DLD1 (cell line): ENCODE results near the gene ZC3H15.

Experiments
- in situ Hi-C: cut with HindIII; loops from 2 replicates; pipeline ENCODE4 v1.10.0; 2017; ENCODE audit warnings: low sequenced_read_pairs

The ZC3H15 gene

DNA sequence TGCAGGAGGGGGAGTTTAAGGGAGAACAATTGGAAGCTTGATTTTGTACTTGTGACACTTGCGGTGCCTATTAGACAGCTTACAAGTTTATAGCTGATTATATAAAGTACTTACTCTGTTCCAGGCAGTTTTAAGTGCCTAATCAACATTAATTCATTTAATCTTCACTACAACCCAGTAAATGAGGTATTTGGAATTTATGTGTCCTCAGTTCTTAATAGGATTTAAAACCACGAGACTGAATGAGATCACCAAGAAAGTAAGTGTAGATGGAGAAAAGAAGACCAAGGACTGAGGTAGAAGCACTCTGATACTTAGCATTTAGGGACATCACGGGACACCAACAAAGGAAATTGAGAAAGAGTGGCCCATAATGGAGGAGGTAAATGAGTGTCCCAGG, 49.8 kb downstream of the ZC3H15 start:
- in situ Hi-C loops = no loop called here

DNA sequence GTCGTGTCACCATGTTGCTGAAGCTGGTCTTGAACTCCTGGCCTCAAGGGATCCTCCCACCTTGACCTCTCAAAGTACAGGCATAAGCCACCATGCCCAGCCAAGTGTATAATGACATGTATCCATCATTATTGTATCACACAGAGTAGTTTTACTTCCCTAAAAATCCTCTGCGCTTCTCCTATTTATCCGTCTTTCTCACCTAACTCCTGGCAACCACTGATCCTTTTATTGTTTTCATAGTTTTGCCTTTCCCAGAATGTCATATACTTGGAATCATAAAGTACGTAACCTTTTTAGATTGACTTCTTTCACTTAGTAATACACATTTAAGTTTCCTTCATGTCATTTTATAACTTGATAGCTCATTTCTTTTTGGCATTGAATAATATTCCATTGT, 51.0 kb downstream of the ZC3H15 start:
- in situ Hi-C loops = no loop called here

DNA sequence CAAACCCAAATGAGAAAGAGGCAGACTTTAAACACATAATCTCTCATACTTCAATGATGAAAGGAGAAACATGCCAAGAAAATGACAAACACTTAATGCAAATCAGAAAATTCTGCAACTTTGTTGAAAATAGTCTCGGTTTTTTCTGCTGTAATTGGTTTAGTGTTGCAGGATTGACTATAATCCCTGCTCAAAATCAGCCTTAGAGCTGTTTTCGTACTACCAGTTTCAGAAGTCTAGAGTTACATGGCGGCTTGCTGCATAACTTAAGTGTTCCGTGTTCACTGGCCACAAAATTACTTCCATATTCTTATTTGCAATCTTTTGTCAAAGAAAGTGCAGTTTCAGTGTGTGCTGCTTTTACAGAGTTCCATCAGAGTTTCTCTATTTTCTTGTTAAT, 54.9 kb downstream of the ZC3H15 start:
- in situ Hi-C loops = no loop called here

DNA sequence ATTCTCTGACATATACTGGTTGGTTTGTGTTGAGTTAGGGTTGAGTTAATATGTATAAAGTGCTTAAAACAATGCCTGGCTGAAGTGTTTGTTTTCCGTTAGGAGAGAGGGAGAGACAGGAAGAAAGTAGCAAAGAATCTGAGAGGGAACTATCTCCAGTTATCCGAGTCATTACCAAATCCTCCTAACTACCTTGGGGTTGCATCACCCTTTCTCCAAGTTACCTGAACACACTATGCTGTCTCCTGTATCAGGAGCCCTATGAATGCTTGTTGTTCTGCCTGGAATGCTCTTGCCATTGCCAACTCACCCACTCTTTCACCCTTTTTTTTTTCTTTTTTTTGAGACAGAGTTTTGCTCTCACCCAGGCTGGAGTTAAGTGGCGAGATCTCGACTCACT, 55.9 kb downstream of the ZC3H15 start:
- in situ Hi-C loops = no loop called here

DNA sequence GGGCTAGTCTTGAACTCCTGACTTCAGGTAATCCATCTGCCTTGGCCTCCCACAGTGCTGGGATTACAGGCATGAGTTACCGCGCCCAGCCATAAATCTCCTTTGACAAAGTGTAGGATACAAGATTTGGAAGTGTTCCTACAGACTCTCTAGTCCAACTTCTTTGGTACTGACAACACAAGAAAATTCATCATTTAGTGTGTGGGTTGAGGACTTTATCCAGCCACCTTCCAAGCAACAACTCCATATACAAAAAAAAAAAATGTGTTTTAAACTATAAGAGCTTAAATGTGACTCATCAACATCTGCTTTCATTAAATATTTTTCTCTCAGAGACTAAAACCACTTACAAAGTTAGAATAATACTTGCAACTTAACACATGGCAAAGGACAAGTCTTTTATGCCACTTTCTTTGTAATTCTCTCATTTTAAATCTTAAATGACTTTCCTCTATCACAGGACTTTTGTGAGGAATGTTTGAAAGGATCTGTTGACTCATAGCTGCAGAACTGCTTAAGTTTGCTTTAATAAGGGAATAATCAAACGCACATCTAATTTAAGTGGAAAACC, 57.6 kb downstream of the ZC3H15 start:
- in situ Hi-C loops = no loop called here

DNA sequence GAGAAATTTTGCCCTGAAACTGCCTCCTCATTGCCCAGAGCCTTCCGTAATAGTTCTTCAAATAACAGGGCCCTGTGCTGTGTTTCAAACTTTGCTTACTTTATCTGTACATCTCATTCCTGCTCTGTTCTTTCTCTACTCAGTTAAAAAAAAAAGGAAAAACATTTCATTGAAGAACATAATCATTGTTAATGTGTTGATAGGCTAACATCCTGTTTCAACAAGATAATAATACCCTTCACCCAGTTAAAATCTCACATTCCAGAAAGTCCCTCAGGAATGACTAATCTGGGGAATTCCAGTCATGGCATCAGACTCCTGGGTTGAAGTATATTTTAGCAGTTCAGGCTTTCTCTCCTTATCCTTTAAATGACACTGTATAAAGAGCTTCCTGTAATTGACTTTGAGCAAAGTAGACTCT, 58.2 kb downstream of the ZC3H15 start:
- in situ Hi-C loops = no loop called here

DNA sequence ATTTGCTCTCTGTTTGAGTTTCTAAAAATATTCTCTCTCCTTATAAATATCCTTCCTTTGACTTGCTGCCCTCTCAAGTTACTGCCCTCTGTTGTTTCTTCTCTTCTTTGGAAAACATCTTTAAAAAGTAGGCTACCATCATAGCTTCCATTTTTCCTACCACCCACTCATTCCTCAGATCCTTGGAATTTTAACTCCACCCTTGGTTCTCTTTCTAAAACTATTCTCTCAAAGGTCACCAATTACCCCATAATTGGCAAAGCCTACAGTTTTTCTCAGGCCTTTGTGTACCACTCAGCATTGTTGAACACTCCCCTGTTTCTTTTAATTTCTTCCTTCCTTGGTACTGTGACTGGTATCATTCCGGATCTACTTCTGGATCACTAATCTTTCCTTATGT, 60.8 kb downstream of the ZC3H15 start:
- in situ Hi-C loops = no loop called here

DNA sequence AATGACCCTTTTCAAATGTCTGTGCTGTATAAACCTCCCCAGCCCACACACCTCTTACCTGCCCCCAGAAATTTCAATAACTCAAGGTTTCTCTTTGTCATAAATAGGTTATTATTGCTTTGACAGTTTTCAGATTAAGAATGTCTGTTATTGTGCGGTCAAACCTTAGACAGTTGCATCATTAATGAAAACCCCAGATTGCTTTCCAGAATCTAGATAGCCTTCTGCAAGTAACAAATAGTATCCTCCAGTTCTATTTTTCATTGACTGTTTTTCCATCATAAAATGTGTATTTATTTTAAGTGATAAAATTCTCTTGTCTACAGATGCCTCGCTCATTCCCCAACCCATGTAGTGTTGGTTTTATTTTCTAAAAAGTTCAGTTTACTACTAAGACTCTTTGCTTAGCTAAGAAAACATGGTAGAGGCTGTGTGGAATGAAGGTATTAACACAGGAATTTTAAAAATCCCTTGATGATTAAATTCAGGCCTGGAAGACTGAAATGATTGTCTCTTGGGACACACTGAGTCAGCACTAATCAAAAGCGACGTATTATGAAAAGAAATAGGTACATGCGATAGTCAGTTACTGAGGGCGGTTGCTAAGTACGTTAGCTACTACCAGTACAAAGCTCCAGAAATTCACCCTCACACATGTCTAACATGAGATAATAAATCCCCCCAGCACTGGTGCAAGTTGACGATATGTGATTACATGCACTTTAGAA, 65.4 kb downstream of the ZC3H15 start:
- in situ Hi-C loops = no loop called here

DNA sequence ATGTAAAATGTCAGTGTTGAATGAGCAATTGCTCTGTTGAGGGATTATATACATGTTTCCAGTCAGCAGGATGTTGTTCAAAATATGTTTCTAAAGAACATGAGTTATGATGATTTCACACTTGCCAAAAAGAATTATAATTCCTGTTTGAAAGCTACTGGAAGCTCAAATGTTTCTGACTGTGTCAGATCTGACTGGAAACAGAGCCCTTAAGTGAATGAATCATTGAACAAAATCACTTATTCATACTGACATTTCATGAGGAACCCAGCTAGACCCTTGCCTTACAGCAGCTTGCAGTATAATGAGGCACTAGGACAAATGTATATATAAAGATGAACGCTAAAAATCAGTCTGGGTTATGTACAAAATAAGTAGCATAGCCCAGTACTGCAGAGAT, 68.4 kb downstream of the ZC3H15 start:
- in situ Hi-C loops = no loop called here

DNA sequence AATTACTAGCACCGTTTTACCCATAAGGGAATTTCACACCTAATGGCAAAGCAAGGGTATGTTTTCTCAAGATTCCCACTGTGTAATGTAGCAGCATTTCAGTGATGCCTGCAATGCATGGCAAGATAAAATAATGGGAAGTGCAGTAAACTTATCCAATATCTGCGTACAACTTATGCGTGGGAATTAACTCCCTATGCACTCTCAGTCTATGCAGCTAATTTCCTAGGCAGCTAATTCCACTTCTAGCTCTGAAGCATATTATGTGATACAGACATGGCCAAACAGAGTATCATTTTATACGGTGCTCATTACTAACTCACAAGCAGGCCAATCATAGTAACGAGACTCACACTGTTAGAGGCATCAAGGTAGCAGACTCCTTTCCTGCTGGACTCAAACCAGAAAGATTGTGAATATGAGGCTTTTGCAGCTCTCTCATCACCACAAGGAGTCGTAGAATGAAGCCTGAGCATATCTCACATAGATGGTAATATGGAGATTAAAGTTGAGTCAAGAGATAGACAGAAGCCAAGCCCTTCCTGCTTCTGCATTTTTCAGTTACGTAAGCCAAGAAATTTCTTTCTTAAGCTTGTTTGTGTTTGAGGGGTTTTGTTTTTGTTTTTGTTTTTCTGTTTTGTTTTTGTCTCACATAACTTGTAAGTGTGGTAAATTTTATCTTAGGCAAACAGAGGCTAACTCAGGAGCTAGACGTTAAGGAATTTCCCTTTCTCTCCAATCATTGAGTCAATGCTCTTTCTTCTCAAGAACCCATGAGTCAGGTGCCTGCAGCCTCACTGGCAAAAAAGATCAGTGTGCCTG, 69.0 kb downstream of the ZC3H15 start:
- in situ Hi-C loops = no loop called here

DNA sequence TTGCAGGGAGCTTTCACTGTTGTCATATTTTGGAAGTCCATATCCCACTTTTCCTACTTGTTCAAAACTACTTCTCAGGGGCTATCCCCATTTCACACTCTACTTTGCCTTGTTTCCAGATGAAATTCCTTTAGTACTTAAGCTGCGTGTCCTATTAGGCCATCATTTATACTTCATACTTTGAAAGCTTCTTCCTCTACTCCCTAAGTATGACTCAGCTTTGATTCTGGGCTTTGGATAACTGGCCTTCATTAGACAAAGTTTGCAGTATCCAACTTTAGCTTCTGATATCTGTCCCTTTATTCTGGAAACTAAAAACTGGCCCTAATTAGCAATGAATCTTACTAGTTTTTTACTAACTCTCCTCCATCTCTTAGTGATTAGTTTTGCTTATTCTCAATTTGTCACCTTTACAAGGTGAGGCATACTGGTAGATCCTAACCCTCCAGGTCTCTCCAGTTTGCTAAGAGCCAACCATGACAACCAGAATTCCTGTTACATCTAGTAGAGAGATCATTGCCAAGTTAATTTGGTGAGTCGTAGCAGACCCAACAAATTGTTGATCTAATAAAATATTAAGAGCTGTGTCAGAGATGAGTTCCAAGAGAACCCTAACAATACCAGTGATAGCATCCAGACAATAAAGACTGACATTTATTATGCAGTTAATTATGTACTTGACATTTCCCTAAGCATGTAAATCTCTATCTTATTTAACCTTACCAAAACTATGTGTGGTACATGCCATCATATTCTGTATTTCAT, 72.6 kb downstream of the ZC3H15 start:
- in situ Hi-C loops = no loop called here
